ENCODE data around the gene MTHFSD. TPM values are rescaled to one million over a fixed set of nuclear protein-coding genes. Genes with fewer than 3 reads are reported as not detected.

MTHFSD gene
- total RNA-seq, 5 donors from 2014 or later (not counting 1 experiment from before 2014, with no cell fraction given) = 18.0 to 39.6 (median 34.9) TPM

DNA sequence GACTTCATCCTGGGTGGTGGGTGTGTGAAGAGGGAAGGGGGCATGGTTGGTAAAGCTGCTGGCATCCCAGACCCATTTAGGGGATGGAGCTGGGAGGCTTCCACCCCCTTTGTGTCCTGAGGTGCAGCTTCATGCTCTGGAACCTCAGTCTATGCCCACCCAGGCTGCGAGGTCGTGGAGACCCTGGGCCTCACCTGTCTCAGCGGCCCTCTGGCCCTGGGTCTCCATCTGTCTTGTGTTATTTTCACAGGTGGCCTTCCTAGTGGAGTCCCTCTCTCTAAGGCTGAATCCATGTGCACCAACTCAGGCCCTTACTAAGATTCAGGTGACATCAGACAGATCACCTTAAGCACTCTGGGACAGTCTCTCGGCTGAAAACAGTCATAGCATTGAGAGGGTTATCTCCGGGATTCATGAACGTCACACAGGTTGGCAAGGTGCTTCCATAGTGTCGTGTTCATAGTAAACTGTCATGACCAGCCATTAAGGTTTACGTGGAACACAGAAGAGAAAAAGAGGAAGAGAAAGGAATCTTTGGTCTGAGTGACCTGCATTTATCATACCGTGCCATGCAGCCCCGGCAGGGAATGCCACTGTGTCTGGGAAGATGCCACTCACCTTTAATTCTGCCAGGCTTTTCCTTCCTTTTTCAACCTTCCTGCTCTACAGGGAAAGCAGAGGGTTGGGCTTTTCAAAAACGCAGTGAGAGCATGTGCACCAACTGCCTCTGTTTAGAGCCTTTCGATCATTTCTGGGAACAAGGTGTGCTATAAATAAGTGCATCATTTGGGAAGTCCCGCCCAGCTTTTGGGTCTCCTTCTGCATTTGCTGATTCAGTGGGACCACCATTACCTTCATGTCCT is 18.8 kb upstream of the MTHFSD start:
- no peak for ATAC-seq (replicated peaks in 1 of 4)
- CTCF ChIA-PET = no interaction called here

DNA sequence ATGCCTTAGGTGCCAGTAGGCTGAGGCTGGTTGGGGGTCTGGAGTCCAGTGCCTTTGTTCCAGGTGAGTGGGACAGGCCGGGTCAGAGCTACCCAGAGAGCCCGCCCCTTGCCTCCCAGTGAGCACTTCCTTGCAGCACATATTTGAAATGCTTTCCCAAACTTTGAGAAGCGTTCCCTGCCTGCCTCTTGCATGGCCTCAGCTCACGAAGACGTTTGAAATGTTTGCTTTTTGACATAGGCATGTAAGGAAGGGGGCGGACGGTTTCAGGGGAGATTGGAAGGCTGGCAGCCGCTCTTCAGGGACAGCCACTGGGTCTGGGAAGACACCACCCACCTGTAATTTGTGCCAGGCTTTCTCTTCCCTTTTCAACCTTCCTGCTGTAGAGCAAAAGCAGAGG is 18.2 kb upstream of the MTHFSD start:
- Histone ChIP-seq H3K9me3 (no peaks in the 10 kb centered on the region), H3K27ac (ENCODE audit: low read length) (no peak overlapping the region), H3K27me3 (replicated peaks in 1 of 2; ENCODE audit: control insufficient read depth in 2 of 2, extremely low read depth in 1 of 2, insufficient read depth in 2 of 2, low read length in 1 of 2) (peaks cover 8 to 77% of the 10 kb centered on the region in 2 experiments), H3K4me1 (ENCODE audit: control insufficient read depth in 1 of 2, extremely low read depth in 1 of 2, insufficient read depth in 2 of 2, low read length in 2 of 2) (peaks cover 0 to 15% of the 10 kb centered on the region in 2 experiments), H3K36me3 (ENCODE audit: control insufficient read depth in 2 of 2, extremely low read depth in 1 of 2, insufficient read depth in 1 of 2, low read length in 1 of 2) (no peaks in the 10 kb centered on the region), H3K4me3 (ENCODE audit: control insufficient read depth in 1 of 2, extremely low read depth in 1 of 2, low read length in 1 of 2) (no peak overlapping the region)
- Mint-ChIP-seq H3K9me3 (no peaks in the 10 kb centered on the region), H3K4me3 (no peak overlapping the region), H3K27me3 (peaks cover 63 to 93% of the 10 kb centered on the region in 2 donors), H3K4me1 (peaks cover 8 to 18% (median 11%) of the 10 kb centered on the region in 3 donors), H3K36me3 (no peaks in the 10 kb centered on the region), H3K27ac (no peak overlapping the region)
- DNase-seq = no peak
- WGBS (ENCODE audit: insufficient coverage) = 69% methylated on average over 5 of the region's 8 CpGs
- ChIA-PET CTCF (no interaction called here), POLR2A (no interaction called here)
- no peak for ATAC-seq (replicated peaks in 1 of 4)

More for the DNA sequence above, 18.8 kb upstream of the MTHFSD start:
- H3K27me3 ChIP-seq (replicated peaks in 1 of 2; ENCODE audit: control insufficient read depth in 2 of 2, extremely low read depth in 1 of 2, insufficient read depth in 2 of 2, low read length in 1 of 2) = peaks cover 8 to 78% of the 10 kb centered on the region in 2 experiments
- WGBS (ENCODE audit: insufficient coverage) = 75% methylated on average over 9 of the region's 13 CpGs
- POLR2A ChIA-PET = no interaction called here
- DNase-seq = no peak
- H3K4me1 ChIP-seq (ENCODE audit: control insufficient read depth in 1 of 2, extremely low read depth in 1 of 2, insufficient read depth in 2 of 2, low read length in 2 of 2) = peaks cover 0 to 15% of the 10 kb centered on the region in 2 experiments
- Mint-ChIP-seq H3K27ac (no peak overlapping the region), H3K27me3 (peaks cover 61 to 94% of the 10 kb centered on the region in 2 donors), H3K4me1 (peaks cover 8 to 18% (median 13%) of the 10 kb centered on the region in 3 donors), H3K4me3 (no peak overlapping the region), H3K36me3 (no peaks in the 10 kb centered on the region), H3K9me3 (no peaks in the 10 kb centered on the region)
- H3K36me3 ChIP-seq (ENCODE audit: control insufficient read depth in 2 of 2, extremely low read depth in 1 of 2, insufficient read depth in 1 of 2, low read length in 1 of 2) = no peaks in the 10 kb centered on the region
- H3K27ac ChIP-seq (ENCODE audit: low read length) = no peak overlapping the region
- no peaks in the 10 kb centered on the region for H3K9me3 ChIP-seq
- no peak overlapping the region for H3K4me3 ChIP-seq (ENCODE audit: control insufficient read depth in 1 of 2, extremely low read depth in 1 of 2, low read length in 1 of 2)

DNA sequence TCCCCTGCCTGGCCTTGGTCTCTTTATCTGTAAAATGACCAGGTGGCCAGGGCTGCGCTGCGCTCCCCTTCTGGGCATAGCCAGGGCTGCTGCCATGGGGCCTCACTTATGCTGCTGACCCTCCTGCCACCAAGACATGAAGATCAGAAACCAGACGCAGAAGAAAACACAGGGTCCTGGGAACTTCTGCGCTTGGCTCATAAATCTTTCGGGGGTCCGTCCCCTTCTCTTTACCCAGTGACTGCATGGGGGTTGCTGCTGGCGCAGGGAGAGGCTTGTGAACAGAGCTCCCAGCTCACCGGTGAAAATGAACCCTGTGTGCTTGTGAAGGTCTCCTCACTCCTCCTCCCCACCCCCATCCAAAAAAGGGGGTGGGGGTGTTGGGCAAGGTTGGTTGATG is 17.6 kb upstream of the MTHFSD start:
- ChIA-PET CTCF (no interaction called here), POLR2A (no interaction called here)
- H3K36me3 ChIP-seq (ENCODE audit: control insufficient read depth in 2 of 2, extremely low read depth in 1 of 2, insufficient read depth in 1 of 2, low read length in 1 of 2) = no peaks in the 10 kb centered on the region
- peaks cover 6 to 16% (median 6%) of the 10 kb centered on the region in 3 donors for H3K4me1 Mint-ChIP-seq
- no peak for ATAC-seq (replicated peaks in 1 of 4)
- no peak overlapping the region for H3K4me3 Mint-ChIP-seq
- peaks cover 8 to 75% of the 10 kb centered on the region in 2 experiments for H3K27me3 ChIP-seq (replicated peaks in 1 of 2; ENCODE audit: control insufficient read depth in 2 of 2, extremely low read depth in 1 of 2, insufficient read depth in 2 of 2, low read length in 1 of 2)
- DNase-seq = no peak
- no peak overlapping the region for H3K27ac Mint-ChIP-seq
- no peaks in the 10 kb centered on the region for H3K9me3 Mint-ChIP-seq
- no peak overlapping the region for H3K27ac ChIP-seq (ENCODE audit: low read length)
- H3K4me3 ChIP-seq (ENCODE audit: control insufficient read depth in 1 of 2, extremely low read depth in 1 of 2, low read length in 1 of 2) = no peak overlapping the region
- no peaks in the 10 kb centered on the region for H3K9me3 ChIP-seq
- whole genome bisulfite sequencing (ENCODE audit: insufficient coverage) = 97% methylated on average over 3 of the region's 8 CpGs
- H3K36me3 Mint-ChIP-seq = no peaks in the 10 kb centered on the region
- peaks cover 0 to 15% of the 10 kb centered on the region in 2 experiments for H3K4me1 ChIP-seq (ENCODE audit: control insufficient read depth in 1 of 2, extremely low read depth in 1 of 2, insufficient read depth in 2 of 2, low read length in 2 of 2)
- peaks cover 57 to 88% of the 10 kb centered on the region in 2 donors for H3K27me3 Mint-ChIP-seq

DNA sequence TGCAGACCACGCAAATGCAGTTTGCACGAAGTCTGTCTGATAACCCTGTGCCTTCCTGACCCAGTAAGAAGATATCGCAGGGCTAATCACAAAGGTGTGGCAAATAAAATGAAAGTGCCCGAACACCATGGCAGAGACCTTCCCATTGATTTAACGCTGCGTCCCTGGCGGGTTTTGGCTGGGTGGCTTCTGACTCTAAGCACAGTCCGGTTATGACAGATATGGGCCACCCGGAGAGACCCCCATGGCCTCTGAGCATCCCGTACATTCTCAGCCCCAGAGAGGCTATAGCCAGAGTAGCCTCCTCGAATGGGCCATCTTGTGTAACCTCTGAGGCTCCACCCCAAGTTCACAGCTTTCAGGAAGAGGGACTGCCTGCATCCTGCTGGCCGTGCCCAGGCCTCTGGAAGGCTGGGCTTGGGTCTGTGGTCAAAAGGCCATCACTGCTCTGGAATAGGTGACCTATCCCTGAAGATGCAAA is 17.0 kb upstream of the MTHFSD start:
- no peak overlapping the region for H3K27ac ChIP-seq (ENCODE audit: low read length)
- WGBS (ENCODE audit: insufficient coverage) = 85% methylated on average over 12 of the region's 12 CpGs
- peaks cover 6 to 15% (median 6%) of the 10 kb centered on the region in 3 donors for H3K4me1 Mint-ChIP-seq
- peaks cover 0 to 20% of the 10 kb centered on the region in 2 experiments for H3K4me1 ChIP-seq (ENCODE audit: control insufficient read depth in 1 of 2, extremely low read depth in 1 of 2, insufficient read depth in 2 of 2, low read length in 2 of 2)
- no peaks in the 10 kb centered on the region for H3K36me3 ChIP-seq (ENCODE audit: control insufficient read depth in 2 of 2, extremely low read depth in 1 of 2, insufficient read depth in 1 of 2, low read length in 1 of 2)
- no peaks in the 10 kb centered on the region for H3K36me3 Mint-ChIP-seq
- H3K4me3 Mint-ChIP-seq = no peak overlapping the region
- peaks cover 7 to 75% of the 10 kb centered on the region in 2 experiments for H3K27me3 ChIP-seq (replicated peaks in 1 of 2; ENCODE audit: control insufficient read depth in 2 of 2, extremely low read depth in 1 of 2, insufficient read depth in 2 of 2, low read length in 1 of 2)
- ChIA-PET POLR2A (no interaction called here), CTCF (no interaction called here)
- no peak overlapping the region for H3K27ac Mint-ChIP-seq
- no peaks in the 10 kb centered on the region for H3K9me3 Mint-ChIP-seq
- H3K27me3 Mint-ChIP-seq = peaks cover 57 to 87% of the 10 kb centered on the region in 2 donors
- ATAC-seq (replicated peaks in 1 of 4) (no peak), DNase-seq (no peak)
- H3K9me3 ChIP-seq = no peaks in the 10 kb centered on the region
- H3K4me3 ChIP-seq (ENCODE audit: control insufficient read depth in 1 of 2, extremely low read depth in 1 of 2, low read length in 1 of 2) = no peak overlapping the region

DNA sequence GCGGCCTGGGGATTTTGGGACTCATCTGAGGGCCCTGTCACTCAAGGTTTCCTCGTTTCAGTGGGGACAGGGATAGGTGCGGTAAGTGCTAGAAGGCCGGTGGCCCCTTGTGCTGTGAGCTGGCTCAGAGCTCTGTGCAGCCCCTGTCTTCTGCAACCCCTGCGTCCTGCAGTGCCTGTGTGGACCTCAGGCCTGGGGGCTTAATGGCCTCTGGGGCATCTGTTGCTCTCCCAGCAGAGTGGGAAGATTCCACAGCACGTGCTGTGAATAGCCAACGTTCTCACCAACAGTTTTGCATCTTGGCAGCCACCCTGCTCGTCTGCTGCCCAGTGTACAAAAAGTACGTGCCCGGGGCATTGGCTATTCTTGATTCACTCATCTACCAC is 16.5 kb upstream of the MTHFSD start:
- peaks cover 5 to 72% of the 10 kb centered on the region in 2 experiments for H3K27me3 ChIP-seq (replicated peaks in 1 of 2; ENCODE audit: control insufficient read depth in 2 of 2, extremely low read depth in 1 of 2, insufficient read depth in 2 of 2, low read length in 1 of 2)
- peaks cover 53 to 83% of the 10 kb centered on the region in 2 donors for H3K27me3 Mint-ChIP-seq
- no peaks in the 10 kb centered on the region for H3K9me3 ChIP-seq
- no peak overlapping the region for H3K27ac Mint-ChIP-seq
- no peaks in the 10 kb centered on the region for H3K36me3 Mint-ChIP-seq
- no peak overlapping the region for H3K27ac ChIP-seq (ENCODE audit: low read length)
- ATAC-seq (replicated peaks in 1 of 4) (no peak), DNase-seq (no peak)
- no peaks in the 10 kb centered on the region for H3K9me3 Mint-ChIP-seq
- peaks cover 6 to 12% (median 6%) of the 10 kb centered on the region in 3 donors for H3K4me1 Mint-ChIP-seq
- CTCF ChIA-PET = no interaction called here
- peaks cover 0 to 18% of the 10 kb centered on the region in 2 experiments for H3K4me1 ChIP-seq (ENCODE audit: control insufficient read depth in 1 of 2, extremely low read depth in 1 of 2, insufficient read depth in 2 of 2, low read length in 2 of 2)
- POLR2A ChIA-PET = no interaction called here
- no peaks in the 10 kb centered on the region for H3K36me3 ChIP-seq (ENCODE audit: control insufficient read depth in 2 of 2, extremely low read depth in 1 of 2, insufficient read depth in 1 of 2, low read length in 1 of 2)
- H3K4me3 ChIP-seq (ENCODE audit: control insufficient read depth in 1 of 2, extremely low read depth in 1 of 2, low read length in 1 of 2) = no peak overlapping the region
- 87% methylated on average over 5 of the region's 10 CpGs for WGBS (ENCODE audit: insufficient coverage)
- no peak overlapping the region for H3K4me3 Mint-ChIP-seq

DNA sequence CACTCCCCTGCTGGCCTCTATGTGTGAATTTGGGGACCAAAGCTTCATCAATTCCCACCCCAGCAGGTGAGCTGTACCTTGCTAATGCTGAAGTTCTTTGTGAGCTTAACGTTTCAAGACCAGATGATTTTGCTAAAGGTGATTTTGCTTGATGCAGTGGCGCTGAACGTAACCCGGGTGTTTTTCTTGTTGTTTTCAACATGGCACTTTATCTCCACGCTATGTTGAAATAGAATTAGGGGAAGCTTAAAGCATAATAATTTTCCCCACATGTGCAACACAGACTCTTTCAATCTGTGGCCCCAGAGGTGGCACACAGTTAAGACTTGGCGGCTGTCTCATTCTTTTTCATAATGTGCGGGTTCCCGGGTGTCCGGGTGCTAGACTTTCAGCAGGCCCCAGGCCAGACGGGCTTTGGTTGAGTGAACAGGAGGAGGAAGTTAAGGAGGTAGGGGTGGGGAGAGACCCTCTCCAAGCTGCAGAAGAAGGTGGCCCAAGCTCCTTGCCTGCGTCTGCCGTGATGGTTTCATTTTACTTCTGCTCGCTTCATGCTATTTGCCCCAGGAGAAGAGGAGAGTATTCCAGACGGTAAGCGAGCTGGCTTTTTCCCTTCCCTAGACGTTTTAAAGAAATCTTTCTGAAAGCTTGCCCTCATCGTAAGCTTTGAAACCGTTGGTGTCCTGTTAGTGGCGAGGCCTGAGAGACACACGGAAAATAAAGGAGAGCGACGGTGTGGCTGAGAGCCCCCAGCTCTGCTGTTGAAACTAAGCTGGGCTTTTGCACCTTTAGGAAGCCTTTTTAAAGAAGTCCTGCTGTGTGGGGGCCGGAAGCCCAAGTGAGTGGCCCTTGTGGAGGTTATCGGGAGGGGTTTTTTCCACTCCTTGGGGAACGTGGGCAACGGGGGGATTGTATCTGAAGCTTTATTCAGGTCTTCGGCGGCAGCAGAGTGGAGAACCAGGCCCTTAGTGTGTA is 15.8 kb upstream of the MTHFSD start:
- Histone ChIP-seq H3K27ac (ENCODE audit: low read length) (no peak overlapping the region), H3K36me3 (ENCODE audit: control insufficient read depth in 2 of 2, extremely low read depth in 1 of 2, insufficient read depth in 1 of 2, low read length in 1 of 2) (no peaks in the 10 kb centered on the region), H3K27me3 (replicated peaks in 1 of 2; ENCODE audit: control insufficient read depth in 2 of 2, extremely low read depth in 1 of 2, insufficient read depth in 2 of 2, low read length in 1 of 2) (peaks cover 5 to 72% of the 10 kb centered on the region in 2 experiments), H3K4me3 (ENCODE audit: control insufficient read depth in 1 of 2, extremely low read depth in 1 of 2, low read length in 1 of 2) (no peak overlapping the region), H3K9me3 (no peaks in the 10 kb centered on the region), H3K4me1 (ENCODE audit: control insufficient read depth in 1 of 2, extremely low read depth in 1 of 2, insufficient read depth in 2 of 2, low read length in 2 of 2) (peaks cover 4 to 18% of the 10 kb centered on the region in 2 experiments)
- Mint-ChIP-seq H3K4me1 (peaks cover under 1 to 12% (median 6%) of the 10 kb centered on the region in 3 donors), H3K9me3 (no peaks in the 10 kb centered on the region), H3K27me3 (peaks cover 53 to 81% of the 10 kb centered on the region in 2 donors), H3K4me3 (no peak overlapping the region), H3K27ac (no peak overlapping the region), H3K36me3 (no peaks in the 10 kb centered on the region)
- DNase-seq (no peak), ATAC-seq (replicated peaks in 1 of 4) (no peak)
- 73% methylated on average over 21 of the region's 28 CpGs for WGBS (ENCODE audit: insufficient coverage)
- CTCF ChIA-PET = no interaction called here
- POLR2A ChIA-PET = no interaction called here
